Activated naive CD8-positive, alpha-beta T cell treated with anti-CD3 and anti-CD28 coated beads, Interleukin-2, amount 50 U/mL, for 24 hours (primary cell): Measurements from ENCODE around the gene TRANK1.

Source experiments
- ATAC-seq: fragments of 150-1000 bp; cut with Tn5 transposase; one replicate; pipeline ENCODE4 v1.10.0; 2021
- DNase-seq: peaks from one replicate; pipeline ENCODE4 v3.0.0; 2021
- H3K27ac Mint-ChIP-seq: one replicate; pipeline ENCODE4 v1.8.0; 2021; ENCODE audit warnings: mild to moderate bottlenecking, mixed read lengths
- H3K27me3 Mint-ChIP-seq: one replicate; pipeline ENCODE4 v1.8.0; 2021; ENCODE audit warnings: mixed read lengths
- H3K36me3 Mint-ChIP-seq: one replicate; pipeline ENCODE4 v1.8.0; 2021; ENCODE audit warnings: low read depth, mixed read lengths
- H3K4me1 Mint-ChIP-seq: one replicate; pipeline ENCODE4 v1.8.0; 2021; ENCODE audit warnings: mixed read lengths
- H3K4me3 Mint-ChIP-seq: one replicate; pipeline ENCODE4 v1.8.0; 2021; ENCODE audit warnings: mild to moderate bottlenecking, moderate library complexity, mixed read lengths
- H3K9me3 Mint-ChIP-seq: one replicate; pipeline ENCODE4 v1.8.0; 2021; ENCODE audit warnings: mixed read lengths

The TRANK1 gene

DNA sequence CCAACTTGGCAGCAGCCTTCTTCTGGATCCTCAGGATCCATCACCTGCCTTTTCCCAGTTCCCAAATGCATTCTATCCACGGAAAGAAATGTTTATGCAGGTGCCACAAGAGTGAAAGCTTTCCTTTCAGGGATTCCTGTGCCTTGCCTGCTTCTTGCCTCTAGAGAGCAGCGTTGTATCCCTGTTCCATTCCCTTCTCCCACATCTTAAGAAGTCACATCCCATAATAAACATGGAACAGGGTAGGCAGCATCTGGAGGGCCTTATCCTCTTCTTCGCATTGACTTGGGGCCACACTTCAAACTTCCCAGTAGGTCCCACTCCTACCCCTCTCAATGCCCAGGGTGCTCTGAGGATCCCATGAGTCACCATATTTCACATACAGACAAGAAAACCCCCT, 107.8 kb downstream of the TRANK1 start:
- DNase-seq: no peak
- Mint-ChIP-seq H3K9me3 (peaks cover 7% of the 10 kb centered on the region), H3K27ac (peak overlapping the region; percentile 15), H3K4me1 (peaks cover 8% of the 10 kb centered on the region), H3K27me3 (no peaks in the 10 kb centered on the region), H3K36me3 (peaks cover 25% of the 10 kb centered on the region), H3K4me3 (no peak overlapping the region)
- peak; percentile 33 for ATAC-seq

DNA sequence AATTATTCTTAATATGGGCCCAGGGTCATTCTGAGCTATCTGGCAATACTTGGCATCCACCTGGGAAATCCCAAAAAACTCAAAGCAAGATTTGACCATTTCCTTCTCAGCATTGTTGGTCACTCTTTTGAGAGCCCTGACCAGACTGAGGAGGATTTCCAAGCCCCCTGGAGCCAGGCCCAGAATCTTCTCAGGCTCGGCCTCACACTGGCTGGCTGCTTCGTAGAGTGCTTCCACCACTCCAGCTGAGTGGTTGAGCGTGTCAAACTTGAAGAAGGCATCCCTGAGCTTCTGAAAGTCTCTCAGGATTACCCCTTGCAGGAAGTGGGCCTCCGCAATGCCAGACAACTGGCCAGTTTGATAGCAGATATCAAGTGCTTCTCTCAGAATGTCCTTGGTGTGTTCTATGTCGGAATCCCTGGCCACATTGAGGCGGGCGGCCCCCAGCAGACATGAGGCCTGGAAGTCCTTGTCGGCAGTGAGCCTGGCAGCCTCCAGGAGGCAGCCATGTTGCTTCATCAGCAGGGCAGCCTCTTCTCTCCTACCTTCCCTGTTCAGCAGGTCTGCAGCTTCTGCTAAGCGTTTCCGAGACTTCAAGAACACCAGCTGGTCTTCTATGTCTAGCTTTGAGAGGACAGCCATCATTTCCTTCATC, 111.6 kb downstream of the TRANK1 start:
- H3K4me1 Mint-ChIP-seq: peaks cover 2% of the 10 kb centered on the region
- H3K4me3 Mint-ChIP-seq: no peak overlapping the region
- ATAC-seq (no peak), DNase-seq (no peak)
- no peak overlapping the region for H3K27ac Mint-ChIP-seq
- H3K9me3 Mint-ChIP-seq: no peaks in the 10 kb centered on the region
- H3K27me3 Mint-ChIP-seq: no peaks in the 10 kb centered on the region
- H3K36me3 Mint-ChIP-seq: peaks cover 8% of the 10 kb centered on the region

DNA sequence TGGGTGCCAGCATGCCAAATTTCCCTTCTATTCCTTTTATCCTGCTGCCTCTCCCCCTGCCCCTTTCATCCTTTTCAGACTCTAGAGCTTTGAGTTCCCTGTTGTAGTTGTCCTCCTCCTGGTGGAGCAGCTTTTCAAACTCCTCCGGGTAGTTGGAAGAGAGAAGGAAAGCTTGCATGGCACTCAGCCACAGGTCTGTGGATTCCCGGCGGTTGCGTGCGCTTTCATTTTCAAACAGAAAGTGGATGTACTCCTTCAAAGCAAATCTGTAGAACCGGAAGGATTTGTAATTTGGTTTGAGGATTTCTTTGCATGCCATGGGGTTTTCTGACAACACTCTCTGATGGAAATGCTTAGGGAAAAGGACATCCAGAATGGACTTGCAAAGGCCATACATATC, 112.4 kb downstream of the TRANK1 start:
- Mint-ChIP-seq H3K4me3 (no peak overlapping the region), H3K27ac (no peak overlapping the region), H3K36me3 (peaks cover 10% of the 10 kb centered on the region), H3K9me3 (no peaks in the 10 kb centered on the region), H3K27me3 (no peaks in the 10 kb centered on the region), H3K4me1 (peaks cover 2% of the 10 kb centered on the region)
- no peak for DNase-seq
- no peak for ATAC-seq

- ATAC-seq: no peak
- H3K27me3 Mint-ChIP-seq: no peaks in the 10 kb centered on the region
- H3K4me3 Mint-ChIP-seq: no peak overlapping the region
- H3K9me3 Mint-ChIP-seq: no peaks in the 10 kb centered on the region
- H3K4me1 Mint-ChIP-seq: no peaks in the 10 kb centered on the region
- no peak for DNase-seq
- H3K27ac Mint-ChIP-seq: no peak overlapping the region
- H3K36me3 Mint-ChIP-seq: peaks cover 4% of the 10 kb centered on the region
These were observed 117.7 kb downstream of the TRANK1 start for GRCh38 chr3:36827133-36827532.

DNA sequence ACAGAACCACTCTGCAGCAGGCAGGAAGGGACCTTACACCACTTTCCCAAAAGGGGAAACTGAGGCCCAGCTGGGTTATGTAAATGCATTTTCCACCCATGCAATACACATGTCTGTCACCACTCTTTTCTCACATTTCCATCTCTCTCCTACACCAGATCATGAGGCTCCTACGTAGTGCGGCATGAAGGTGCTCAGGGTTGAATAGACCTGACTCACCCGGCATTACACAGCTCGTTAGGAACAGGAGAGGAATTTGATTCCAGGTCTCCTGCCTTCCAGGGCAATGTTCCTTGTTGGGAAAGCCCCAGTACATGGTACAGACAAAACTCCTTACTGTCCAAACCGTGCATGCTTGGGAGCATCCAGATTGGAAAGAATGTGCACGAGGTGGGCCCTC, 118.6 kb downstream of the TRANK1 start:
- no peak for ATAC-seq
- Mint-ChIP-seq H3K27me3 (no peaks in the 10 kb centered on the region), H3K27ac (no peak overlapping the region), H3K4me1 (no peaks in the 10 kb centered on the region), H3K4me3 (no peak overlapping the region), H3K36me3 (peaks cover 2% of the 10 kb centered on the region), H3K9me3 (no peaks in the 10 kb centered on the region)
- no peak for DNase-seq

DNA sequence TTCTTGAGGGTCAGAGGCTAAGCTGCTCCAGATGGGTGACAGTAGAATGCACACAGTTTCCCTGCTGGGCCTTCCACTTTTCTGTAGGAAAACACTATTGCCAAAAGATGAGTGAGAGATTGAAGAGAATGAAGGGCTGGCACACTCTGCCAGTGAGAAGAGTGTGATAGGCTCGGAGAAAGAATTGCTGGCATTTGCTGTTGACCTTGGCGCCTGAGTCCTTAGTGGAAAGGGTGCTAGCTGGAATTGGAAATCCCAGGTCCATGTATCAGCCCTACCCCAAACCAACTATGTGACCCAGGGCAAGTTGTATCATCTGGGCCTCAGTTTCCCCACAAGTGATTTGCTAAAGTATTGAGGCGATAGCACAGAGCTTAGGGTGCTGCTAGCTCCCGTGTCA, 120.4 kb downstream of the TRANK1 start:
- H3K36me3 Mint-ChIP-seq: peaks cover 2% of the 10 kb centered on the region
- ATAC-seq (no peak), DNase-seq (no peak)
- H3K9me3 Mint-ChIP-seq: no peaks in the 10 kb centered on the region
- H3K4me1 Mint-ChIP-seq: no peaks in the 10 kb centered on the region
- H3K27ac Mint-ChIP-seq: no peak overlapping the region
- no peaks in the 10 kb centered on the region for H3K27me3 Mint-ChIP-seq
- H3K4me3 Mint-ChIP-seq: no peak overlapping the region

DNA sequence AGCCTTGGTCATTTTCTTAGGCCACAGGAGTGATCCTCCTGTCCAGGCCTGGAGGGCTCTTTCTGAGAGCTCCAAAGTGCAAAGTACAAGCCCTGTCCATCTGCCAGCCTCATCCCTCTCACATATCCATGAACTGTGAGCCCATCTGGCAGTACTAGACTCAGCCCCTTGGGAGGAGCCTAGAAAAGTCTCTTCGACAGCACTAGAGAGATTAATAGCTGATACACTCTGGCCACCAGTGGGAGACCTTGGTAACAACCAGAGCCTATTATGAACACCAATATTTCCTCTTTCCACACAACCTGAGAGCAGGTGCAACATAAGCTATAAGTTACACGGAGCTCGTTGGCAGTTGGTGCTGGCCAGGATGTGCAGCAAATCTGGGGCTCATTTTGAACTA, 121.0 kb downstream of the TRANK1 start:
- no peak overlapping the region for H3K27ac Mint-ChIP-seq
- ATAC-seq: no peak
- no peaks in the 10 kb centered on the region for H3K4me1 Mint-ChIP-seq
- no peak for DNase-seq
- no peaks in the 10 kb centered on the region for H3K27me3 Mint-ChIP-seq
- no peak overlapping the region for H3K4me3 Mint-ChIP-seq
- no peaks in the 10 kb centered on the region for H3K9me3 Mint-ChIP-seq
- peaks cover 2% of the 10 kb centered on the region for H3K36me3 Mint-ChIP-seq

DNA sequence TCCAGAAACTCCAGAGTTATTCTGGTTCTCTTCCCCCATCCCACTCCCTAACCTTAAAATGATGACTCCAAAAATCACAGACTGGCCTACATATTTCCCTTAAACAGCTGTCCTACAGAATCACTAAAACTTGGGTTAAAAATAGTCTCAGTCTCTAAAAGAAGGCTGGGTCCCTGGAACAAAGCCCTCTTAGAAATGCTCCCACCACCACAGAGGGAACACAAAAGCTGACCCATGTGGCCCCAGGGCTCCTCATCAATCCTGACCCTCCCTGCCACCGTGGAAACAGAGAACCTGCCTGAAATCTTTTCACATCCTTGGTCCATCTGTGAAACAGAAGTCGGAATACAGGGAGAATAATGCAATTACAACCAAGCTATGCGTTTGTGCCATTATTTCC, 124.8 kb downstream of the TRANK1 start:
- no peaks in the 10 kb centered on the region for H3K9me3 Mint-ChIP-seq
- no peak overlapping the region for H3K4me3 Mint-ChIP-seq
- H3K27me3 Mint-ChIP-seq: no peaks in the 10 kb centered on the region
- DNase-seq (no peak), ATAC-seq (no peak)
- no peaks in the 10 kb centered on the region for H3K4me1 Mint-ChIP-seq
- H3K36me3 Mint-ChIP-seq: no peaks in the 10 kb centered on the region
- no peak overlapping the region for H3K27ac Mint-ChIP-seq

GRCh38 chr3:36817806-36818533, 126.9 kb downstream of the TRANK1 start:
- Mint-ChIP-seq H3K4me3 (no peak overlapping the region), H3K27ac (no peak overlapping the region)

GRCh38 chr3:36815375-36815774, 129.5 kb downstream of the TRANK1 start:
- H3K9me3 Mint-ChIP-seq: no peaks in the 10 kb centered on the region
- no peak for ATAC-seq
- no peaks in the 10 kb centered on the region for H3K36me3 Mint-ChIP-seq
- H3K27me3 Mint-ChIP-seq: no peaks in the 10 kb centered on the region
- DNase-seq: no peak
- H3K4me3 Mint-ChIP-seq: no peak overlapping the region
- H3K27ac Mint-ChIP-seq: no peak overlapping the region
- no peaks in the 10 kb centered on the region for H3K4me1 Mint-ChIP-seq

More at GRCh38 chr3:36817806-36818533, 126.9 kb downstream of the TRANK1 start:
- DNase-seq: no peak
- H3K27me3 Mint-ChIP-seq: no peaks in the 10 kb centered on the region
- H3K9me3 Mint-ChIP-seq: no peaks in the 10 kb centered on the region
- no peaks in the 10 kb centered on the region for H3K36me3 Mint-ChIP-seq
- no peaks in the 10 kb centered on the region for H3K4me1 Mint-ChIP-seq
- ATAC-seq: no peak

- Mint-ChIP-seq H3K27me3 (no peaks in the 10 kb centered on the region), H3K4me1 (no peaks in the 10 kb centered on the region), H3K27ac (no peak overlapping the region), H3K4me3 (no peak overlapping the region), H3K9me3 (no peaks in the 10 kb centered on the region), H3K36me3 (no peaks in the 10 kb centered on the region)
- DNase-seq: no peak
- no peak for ATAC-seq
These were observed 130.1 kb downstream of the TRANK1 start for GRCh38 chr3:36814776-36815175.

GRCh38 chr3:36814066-36814717, 130.7 kb downstream of the TRANK1 start:
- no peak overlapping the region for H3K4me3 Mint-ChIP-seq
- H3K27ac Mint-ChIP-seq: no peak overlapping the region
- no peaks in the 10 kb centered on the region for H3K36me3 Mint-ChIP-seq
- DNase-seq: no peak
- H3K9me3 Mint-ChIP-seq: no peaks in the 10 kb centered on the region
- no peaks in the 10 kb centered on the region for H3K27me3 Mint-ChIP-seq
- no peaks in the 10 kb centered on the region for H3K4me1 Mint-ChIP-seq
- ATAC-seq: no peak

DNA sequence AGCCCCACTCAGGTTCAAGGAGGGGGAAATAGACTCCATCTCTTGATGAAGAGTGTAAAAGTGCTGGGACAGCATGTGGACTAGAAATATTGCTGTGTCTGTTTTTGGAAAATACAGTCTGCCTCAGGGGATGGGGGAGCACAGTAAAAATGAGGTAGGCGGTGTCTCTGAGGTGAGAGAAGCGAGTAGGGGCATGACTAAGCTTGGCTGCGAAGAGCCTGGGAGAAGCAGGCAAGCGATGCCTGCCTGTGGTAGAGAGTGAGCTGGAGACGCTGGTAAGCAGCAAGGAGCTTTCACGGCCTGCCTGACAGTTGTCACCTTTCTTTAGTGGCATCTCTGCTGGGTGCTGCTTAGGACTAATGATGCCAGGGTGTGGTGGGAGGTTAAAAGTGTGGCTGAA, 131.5 kb downstream of the TRANK1 start:
- DNase-seq: no peak
- Mint-ChIP-seq H3K9me3 (no peaks in the 10 kb centered on the region), H3K36me3 (no peaks in the 10 kb centered on the region), H3K4me1 (no peaks in the 10 kb centered on the region), H3K27ac (no peak overlapping the region), H3K27me3 (no peaks in the 10 kb centered on the region), H3K4me3 (no peak overlapping the region)
- ATAC-seq: no peak

DNA sequence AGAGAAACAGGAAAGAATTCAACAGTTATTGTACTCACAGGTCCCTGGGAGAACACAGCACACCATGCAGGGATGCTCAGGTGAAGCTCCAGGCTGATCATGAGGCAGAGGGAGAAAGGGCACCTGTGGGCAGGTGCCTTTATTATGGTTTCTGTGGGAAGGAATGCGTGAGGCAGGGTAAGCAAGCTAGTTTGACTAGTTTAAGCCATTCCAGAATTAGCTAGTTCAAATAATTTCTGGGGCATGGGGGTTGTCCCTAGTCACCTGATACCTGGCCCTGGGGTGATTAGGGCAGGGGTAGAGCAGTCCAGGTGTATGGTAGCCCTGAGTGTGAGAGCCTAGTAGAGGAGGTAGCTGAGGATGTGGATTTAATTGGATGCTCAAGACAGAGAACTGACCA, 132.6 kb downstream of the TRANK1 start:
- DNase-seq: no peak
- H3K27ac Mint-ChIP-seq: no peak overlapping the region
- no peaks in the 10 kb centered on the region for H3K4me1 Mint-ChIP-seq
- no peak overlapping the region for H3K4me3 Mint-ChIP-seq
- ATAC-seq: no peak
- no peaks in the 10 kb centered on the region for H3K9me3 Mint-ChIP-seq
- no peaks in the 10 kb centered on the region for H3K27me3 Mint-ChIP-seq
- H3K36me3 Mint-ChIP-seq: no peaks in the 10 kb centered on the region

DNA sequence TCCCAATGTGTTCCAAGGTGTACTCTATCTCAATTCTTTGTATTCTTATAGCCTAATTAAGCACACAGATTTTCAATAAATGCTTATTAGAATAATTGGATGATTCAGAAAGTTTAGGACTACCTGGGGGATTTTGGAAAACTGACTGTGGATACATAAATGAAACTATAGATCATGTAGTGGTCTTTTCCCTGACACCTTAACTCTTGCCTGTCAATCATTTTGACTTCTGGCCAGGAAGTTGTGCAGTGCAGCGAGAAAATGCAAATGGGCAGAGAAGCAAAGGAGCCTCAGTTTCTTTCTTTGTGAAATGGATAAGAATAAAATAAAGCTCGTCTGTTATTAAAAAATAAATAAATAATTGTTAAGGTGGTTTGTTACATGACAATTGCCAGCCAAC, 133.1 kb downstream of the TRANK1 start:
- DNase-seq (no peak), ATAC-seq (no peak)
- H3K4me1 Mint-ChIP-seq: no peaks in the 10 kb centered on the region
- no peaks in the 10 kb centered on the region for H3K9me3 Mint-ChIP-seq
- H3K36me3 Mint-ChIP-seq: no peaks in the 10 kb centered on the region
- no peaks in the 10 kb centered on the region for H3K27me3 Mint-ChIP-seq
- no peak overlapping the region for H3K27ac Mint-ChIP-seq
- no peak overlapping the region for H3K4me3 Mint-ChIP-seq
